Uterus (tissue), 2 donors: Measurements from ENCODE around the gene NOS1AP.

Source experiments
- CTCF ChIP-seq, 4 experiments: fragments of 200-600 bp in 2 of 4; fragments of 450-650 bp in 2 of 4; sonication (generic) in 2 of 4; IDR thresholded peaks; one replicate each; pipeline ENCODE4 v1.5.1; 2016 to 2019; ENCODE audit warnings: antibody characterized with exemption in 4 of 4, mild to moderate bottlenecking in 2 of 4, moderate library complexity in 1 of 4
- POLR2A ChIP-seq, 2 donors: fragments of 450-650 bp; IDR thresholded peaks; one replicate each; pipeline ENCODE4 v1.6.1; 2016; ENCODE audit warnings: antibody characterized with exemption in 2 of 2, mild to moderate bottlenecking in 1 of 2, moderate library complexity in 1 of 2

DNA sequence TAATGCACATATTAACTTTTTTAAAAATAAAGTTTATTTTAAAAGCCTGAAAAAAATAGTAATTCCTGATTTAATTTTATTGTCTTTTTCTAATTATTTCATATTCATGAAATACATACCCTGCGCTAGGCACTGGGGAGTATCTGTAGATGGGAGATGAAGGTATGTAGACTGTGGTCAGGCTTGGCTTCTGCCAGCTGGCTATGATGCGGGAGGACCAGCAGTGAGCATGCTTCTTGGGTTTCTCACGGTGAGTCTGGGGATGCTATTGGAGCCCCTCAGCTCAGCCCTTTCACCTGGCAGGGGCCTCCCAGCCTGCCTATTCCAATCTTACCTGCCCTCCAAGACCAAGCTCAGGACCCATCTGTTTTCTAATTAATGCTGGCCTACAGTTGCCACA is 138.4 kb downstream of the NOS1AP start:
- no peak for TF ChIP-seq CTCF (IDR thresholded peaks at IDR 0.05)
- no peak for TF ChIP-seq POLR2A (IDR thresholded peaks at IDR 0.05)
